Measurements from ENCODE around the gene MKNK1.

Gene MKNK1

DNA sequence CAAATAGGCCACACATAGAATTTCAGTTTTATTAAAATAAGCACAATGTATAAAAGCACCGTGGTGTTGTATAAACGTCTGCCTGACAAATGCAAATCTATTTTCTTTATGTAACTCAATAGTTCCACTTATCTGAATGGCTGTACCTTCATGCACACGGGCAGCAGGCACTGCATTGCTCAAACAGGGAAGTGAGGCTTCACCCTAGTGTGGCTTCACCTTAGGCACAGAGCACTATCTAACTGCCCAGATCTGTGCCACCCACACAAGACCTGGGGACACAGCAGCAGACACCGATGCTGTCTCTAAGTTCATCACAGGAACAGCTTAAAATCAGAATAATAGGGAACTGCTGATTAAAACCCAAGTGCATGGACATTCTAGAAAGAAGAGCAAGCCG is 46.7 kb downstream of the MKNK1 start:
- DNase-seq = no peak

- DNase-seq = no peak
These were observed 47.2 kb downstream of the MKNK1 start for GRCh38 chr1:46556822-46557221.

- DNase-seq = no peak
These were observed 48.0 kb downstream of the MKNK1 start for GRCh38 chr1:46555826-46556619.

DNA sequence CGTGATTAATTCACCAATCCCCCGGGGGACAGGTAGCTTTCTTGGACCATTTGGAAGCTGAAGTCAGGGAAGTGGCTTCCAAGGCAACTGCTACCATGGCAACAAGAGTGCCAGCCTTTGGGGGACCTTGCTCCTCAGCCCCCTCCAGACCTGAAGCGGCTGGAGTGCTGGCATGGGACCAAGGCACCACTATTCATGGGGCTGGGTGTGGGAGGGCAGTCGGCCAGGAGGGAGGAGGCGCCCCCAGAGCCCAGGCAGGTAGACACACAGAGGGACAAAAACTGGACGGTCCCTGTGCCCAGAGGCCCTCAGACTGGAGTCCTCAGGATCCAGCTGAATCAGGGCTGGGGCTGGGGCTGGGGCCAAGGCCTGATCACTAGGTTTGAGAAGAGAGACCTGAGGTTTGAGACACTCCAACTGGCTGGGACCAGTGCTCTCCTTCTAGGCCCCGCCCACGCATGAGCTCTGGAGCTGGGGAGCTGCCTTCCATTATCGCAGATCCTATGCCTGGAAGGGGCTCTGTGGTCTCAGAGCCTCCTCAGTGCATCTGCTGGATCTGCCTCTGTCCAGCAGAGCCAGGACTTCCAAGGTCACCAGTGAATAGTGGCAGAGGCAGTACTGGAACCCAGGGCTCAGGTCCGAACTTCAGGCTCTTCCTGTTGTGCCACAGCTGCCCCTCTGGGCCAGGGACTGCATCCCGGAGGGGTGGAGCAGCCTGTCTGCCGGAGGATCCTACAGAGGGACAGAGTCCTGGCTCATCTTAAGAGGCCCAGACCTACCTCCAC is 49.3 kb downstream of the MKNK1 start:
- no peak for DNase-seq

- no peak for DNase-seq
These were observed 49.9 kb downstream of the MKNK1 start for GRCh38 chr1:46554236-46554596.

DNA sequence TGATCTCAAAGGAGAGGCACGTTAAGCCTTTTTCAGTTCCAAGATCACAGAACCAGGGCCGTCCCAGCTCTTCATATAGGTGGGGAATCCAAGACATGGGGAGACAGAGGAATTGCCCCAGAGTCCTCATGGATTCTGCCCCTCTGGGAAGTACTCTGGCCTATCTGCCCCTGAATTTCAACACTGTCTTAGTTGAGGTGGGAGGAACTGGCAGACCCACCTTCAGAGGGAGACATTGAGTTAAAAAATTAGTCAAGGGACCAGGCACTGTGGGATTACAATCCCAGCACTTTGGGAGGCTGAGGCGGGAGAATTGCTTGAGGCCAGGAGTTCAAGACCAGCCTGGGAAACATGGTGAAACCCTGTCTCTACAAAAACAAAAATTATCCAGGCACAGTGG is 50.6 kb downstream of the MKNK1 start:
- DNase-seq = no peak

DNA sequence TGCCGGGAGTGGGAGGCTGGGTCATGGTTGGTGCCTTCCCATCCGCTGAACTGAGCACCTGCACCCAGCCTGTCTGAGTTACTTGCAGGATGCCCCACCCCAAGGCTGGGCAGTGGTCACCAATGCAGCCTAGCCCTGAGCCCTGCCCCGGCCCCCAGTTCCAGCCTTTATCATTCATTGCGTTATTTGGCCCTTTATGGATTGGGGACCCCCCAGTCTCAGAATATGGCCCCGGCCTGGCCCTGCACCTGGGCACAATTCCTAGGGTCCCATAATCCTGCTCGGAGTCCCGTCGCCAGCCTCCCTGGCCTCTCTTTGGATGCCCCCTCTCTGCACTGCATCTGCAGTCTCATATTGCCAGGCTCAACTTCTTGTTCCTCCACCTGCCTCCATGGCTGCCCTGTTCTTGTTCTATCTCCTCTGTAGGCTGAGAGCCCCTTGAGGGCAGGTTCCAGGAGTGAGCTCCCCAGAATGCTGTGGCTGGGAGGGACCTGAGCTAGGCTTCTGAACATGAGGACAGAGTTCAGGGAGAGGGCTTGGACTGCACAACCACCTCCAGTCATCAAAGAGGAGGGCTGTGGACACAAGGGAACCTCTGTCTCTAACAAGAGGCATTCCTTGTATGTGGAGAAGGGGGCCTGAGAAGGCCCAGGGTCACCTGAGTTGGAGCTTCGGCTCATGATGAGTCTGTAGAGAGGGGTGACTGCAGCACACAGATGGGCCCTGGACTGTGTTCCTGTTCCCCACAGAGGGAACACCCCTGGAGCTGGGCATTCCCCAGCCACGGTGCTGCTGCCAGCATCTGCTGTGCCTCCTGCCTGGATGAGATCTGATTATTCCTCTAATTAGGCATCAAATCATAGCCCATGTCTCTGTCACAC is 51.5 kb downstream of the MKNK1 start:
- DNase-seq = no peak

DNA sequence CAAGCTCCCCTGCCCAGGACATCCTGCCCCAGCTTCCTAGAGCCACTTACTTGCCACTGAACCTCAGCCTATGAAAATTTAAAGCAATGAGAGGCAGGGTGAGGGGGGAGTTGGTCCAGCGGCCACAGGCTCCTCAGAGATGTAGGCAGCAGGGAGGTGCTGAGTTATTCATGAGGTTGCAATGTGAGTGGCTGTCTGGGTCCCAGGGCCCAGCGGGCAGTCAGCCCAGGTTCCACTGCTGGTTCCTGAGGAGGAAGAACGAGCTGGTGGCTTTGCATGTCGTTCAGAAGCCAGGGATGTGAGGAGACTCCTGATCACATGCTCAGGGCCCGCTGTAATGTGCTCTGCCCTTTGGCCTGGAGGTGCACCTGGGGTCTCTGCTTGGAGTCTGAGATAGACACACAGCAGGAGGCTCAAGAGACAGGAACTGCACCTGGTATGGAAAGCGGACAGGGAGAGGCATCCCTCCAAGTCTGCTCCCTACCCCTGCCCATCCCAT is 52.4 kb downstream of the MKNK1 start, which contains the start of gene KNCN:
KNCN (minus strand) TSS at position 51 of the 499 bp plus-strand sequence. CDS start 432 bp downstream, outside the sequence.
- no peak for DNase-seq

DNA sequence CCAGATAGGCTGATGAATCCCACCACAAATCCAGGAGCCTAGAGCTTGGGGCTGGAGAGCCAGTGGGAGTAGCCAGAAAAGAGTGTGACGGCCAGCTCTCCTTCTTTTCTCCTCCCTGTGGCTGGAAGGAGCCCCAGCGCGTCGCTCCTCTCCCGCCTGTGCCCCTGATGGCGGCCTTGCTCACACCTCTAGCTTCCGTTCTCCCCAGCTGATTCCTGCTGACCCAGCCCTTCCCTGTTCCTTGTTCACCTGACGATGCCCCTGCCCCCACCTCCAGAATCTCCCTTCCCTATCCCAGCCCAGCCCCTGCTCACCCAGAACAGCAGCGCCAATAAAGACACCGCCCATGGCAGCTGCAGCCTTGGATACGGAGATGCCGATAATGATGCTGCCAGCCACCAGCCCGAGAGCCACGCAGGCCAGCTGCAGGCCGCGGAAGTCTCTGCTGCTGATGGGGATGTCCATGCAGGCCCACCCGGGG is 53.3 kb downstream of the MKNK1 start:
- DNase-seq = no peak

GRCh38 chr1:46549697-46550681 is 54.1 kb downstream of the MKNK1 start:
- peak; percentile 64 for DNase-seq

DNA sequence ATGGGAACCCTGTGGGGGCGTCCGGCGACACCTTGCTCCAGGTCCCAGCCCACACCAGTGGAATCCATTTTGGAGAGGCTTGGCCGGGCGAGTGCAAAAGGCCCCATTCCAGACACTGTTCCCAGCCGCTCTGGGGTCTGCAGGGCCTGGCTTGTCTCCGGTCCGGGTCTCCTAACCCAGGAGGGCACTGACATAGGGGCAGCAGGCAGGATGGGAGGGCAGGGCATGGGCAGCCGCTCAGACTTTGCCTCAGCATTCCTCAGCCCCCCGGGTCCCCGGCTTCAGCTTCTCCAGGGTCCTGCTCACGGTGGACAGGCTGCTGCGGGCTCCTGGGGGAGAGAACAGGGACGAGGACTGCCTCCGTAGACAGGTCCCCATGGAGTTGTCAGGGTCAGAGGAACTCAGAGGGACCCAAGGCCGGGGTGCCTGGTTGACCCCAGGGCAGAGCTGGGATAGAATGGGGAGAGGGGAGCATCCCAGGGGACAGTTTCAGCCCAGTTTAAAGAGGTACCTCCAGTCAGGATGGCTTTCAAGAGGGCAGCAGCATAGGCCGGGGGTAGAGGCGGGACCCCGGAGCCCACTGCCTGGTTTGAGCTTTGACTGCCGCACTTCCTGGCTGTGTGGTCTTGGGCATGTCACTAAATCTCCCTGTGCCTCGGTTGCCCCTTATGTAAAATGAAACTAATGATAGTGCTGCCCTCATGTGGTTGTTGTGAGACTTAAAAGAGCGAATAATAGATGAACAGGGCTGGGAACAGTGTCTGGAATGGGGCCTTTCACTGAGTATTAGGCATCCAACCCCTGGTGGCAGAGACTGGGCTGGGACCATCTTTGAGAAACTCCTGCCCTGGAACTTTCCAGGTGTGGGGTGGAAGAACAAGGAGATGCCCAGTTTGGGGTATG is 56.3 kb downstream of the MKNK1 start:
- DNase-seq = peak; percentile 8

DNA sequence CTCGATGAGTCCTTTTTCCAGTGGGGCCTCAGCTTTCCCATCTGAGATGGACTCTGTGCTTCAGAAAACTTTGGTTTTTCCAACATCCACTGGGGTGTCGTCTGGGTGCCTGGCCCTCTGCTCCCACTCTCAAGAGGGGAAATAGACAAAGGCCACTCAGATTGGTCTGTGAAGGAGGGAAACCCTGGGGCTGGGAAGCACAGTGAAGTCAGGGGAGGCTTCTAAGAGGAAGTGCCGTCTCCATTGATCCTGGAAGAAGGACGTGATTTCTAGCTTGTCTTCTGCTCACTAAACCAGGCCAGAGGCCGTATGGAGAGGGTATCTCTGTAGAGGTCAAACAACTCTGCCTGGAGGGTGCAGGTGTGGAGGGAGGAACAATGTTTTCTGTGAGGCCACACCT is 57.9 kb downstream of the MKNK1 start:
- DNase-seq = no peak

- DNase-seq = no peak
These were observed 58.3 kb downstream of the MKNK1 start for GRCh38 chr1:46545784-46546183.

DNA sequence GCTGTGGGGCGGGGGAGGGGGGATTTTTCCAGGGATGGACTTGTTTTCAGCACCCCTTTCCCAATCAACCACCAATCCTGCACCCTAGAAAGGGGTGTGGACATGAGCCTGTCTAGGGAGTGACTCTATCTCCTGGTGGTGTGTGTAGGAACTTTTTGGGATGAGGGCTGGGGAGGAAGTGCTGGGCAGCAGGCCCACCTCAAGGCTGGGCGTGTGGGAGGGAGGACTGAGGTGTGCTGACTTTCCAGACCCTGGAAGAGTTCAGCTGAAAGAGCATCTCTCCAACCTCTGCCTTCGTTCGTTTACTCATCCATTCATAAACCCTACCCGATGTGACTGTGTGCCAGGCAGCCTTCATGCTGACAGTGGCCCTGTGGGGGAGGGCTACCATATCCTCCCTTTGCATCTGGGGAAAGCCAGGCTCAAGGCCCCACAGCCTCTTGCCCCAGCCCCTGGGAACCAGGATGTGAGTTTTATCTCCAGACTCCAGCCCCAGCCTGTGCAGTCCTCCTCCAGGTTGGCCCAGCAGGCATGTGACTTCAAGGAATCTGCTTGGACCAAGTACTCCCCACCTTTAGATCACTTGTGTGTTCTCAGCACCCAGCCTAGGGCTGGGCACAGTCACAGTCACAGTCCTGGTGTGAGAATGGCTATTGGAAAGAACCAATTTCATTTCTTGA is 59.4 kb downstream of the MKNK1 start:
- no peak for DNase-seq

GRCh38 chr1:46543761-46544560 is 60.1 kb downstream of the MKNK1 start:
- DNase-seq = no peak

GRCh38 chr1:46543382-46543760 is 60.7 kb downstream of the MKNK1 start:
- DNase-seq = no peak

DNA sequence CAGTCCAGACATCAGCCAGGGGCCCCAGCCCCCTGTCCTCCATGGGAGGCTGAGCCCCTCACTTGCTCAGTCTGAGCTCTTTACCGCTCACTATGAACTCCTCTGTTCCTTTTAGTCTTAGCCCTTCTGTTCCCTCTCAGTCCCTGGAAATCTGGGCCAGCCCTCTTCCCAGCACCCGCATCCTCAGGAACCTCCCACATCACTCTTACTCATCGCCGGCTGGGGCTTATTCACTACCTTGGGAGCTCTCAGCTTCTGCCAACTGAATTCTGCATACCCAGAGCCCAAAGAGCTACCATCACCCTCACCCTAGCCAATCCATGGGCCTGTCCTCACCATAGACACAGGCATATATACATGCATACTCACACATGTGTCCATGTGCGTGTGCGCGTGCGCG is 64.1 kb downstream of the MKNK1 start:
- no peak for DNase-seq

DNA sequence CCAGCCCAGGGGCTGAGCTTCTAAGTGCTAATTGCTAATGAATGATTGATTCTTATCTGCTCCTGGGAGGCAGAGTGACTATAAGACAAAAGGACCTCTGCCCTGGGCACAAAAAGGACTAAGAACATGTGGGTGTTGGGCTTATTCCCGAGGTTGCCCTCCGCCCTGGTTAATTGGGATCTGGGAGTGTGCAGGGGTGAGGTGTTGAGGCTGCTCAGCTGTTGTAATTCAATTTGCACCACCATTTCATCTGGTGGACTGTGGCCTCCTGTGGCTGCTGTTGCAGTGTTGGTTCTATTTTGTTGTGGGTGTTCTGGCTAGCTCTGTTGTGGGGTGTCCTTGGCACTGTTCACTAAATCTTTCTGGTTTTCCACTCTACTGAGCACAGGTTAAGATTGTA is 65.9 kb downstream of the MKNK1 start:
- DNase-seq = no peak

- no peak for DNase-seq
These were observed 66.4 kb downstream of the MKNK1 start for GRCh38 chr1:46537651-46538050.

Measured in central memory CD4-positive, alpha-beta T cell (primary cell).